Esophagus squamous epithelium (tissue), 4 donors: Measurements from ENCODE around the gene PYGB.

Experiments used
- POLR2A ChIP-seq, 4 donors: fragments of 450-650 bp; IDR thresholded peaks; one replicate each; pipeline ENCODE4 v1.6.1; 2017; ENCODE audit warnings: antibody characterized with exemption in 4 of 4, mild to moderate bottlenecking in 4 of 4, moderate library complexity in 3 of 4
- TF ChIP-seq, protein P1 (sequence below), 6 experiments: fragments of 450-650 bp in 4 of 6; fragments of 200-600 bp in 2 of 6; sonication (generic) in 2 of 6; IDR thresholded peaks; one replicate each; pipeline ENCODE4 v1.5.1; 2016 to 2019; ENCODE audit warnings: antibody characterized with exemption in 6 of 6, mild to moderate bottlenecking in 4 of 6, moderate library complexity in 4 of 6

DNA sequence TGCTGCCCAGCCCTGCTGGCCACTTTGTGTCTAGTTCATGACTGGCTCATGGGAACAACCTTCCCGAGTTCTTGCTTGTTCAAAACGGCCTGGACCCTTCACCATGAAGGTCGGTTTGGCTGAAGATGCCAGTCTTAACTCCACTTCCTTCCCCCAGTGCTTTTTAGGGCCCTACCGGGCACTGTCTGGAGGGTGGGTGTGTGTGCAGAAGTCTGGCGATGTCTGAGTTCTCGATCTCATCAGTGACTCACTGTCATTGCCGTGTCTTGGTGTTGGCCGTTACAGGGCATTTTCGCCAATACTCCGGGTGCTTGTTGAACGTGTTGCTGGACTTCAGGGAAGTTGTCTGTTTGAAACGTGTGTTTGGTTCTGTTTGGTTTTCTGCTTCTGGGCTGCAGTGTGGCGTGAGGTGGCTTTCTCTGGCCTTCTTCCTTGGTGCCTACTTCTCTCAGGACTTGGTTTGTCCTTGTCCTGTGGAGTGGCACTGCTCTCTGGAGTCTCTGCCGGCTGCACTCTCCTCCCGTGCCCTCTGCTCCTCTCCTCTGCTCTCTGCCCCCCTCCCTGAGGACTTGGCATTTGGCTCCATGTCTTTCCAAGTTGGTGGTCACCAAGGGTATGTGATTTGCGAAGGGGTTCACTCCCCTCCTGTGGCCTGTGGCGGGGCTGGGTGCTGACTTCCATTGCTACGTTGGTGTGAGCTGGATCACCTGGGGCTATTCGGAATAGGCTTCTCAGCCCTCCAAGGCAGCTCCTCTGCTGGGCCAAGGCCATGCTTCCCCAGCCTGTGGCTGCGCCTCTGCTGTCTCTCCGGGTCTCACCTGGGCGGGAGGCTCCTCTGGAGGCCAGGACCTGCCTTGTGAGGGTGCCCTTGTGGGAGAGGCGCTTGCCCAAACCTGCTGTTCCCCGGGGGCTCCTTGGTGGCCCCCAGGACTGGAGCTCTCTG, 38.2 kb downstream of the PYGB start:
- TF ChIP-seq, protein P1, sequence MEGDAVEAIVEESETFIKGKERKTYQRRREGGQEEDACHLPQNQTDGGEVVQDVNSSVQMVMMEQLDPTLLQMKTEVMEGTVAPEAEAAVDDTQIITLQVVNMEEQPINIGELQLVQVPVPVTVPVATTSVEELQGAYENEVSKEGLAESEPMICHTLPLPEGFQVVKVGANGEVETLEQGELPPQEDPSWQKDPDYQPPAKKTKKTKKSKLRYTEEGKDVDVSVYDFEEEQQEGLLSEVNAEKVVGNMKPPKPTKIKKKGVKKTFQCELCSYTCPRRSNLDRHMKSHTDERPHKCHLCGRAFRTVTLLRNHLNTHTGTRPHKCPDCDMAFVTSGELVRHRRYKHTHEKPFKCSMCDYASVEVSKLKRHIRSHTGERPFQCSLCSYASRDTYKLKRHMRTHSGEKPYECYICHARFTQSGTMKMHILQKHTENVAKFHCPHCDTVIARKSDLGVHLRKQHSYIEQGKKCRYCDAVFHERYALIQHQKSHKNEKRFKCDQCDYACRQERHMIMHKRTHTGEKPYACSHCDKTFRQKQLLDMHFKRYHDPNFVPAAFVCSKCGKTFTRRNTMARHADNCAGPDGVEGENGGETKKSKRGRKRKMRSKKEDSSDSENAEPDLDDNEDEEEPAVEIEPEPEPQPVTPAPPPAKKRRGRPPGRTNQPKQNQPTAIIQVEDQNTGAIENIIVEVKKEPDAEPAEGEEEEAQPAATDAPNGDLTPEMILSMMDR (IDR thresholded peaks at IDR 0.05): no peak
- no peak for TF ChIP-seq POLR2A (IDR thresholded peaks at IDR 0.05)
